NCI-H2227 treated with DMSO at 0.1 percent for 48 hours (cell line): ENCODE data around the gene PPARGC1A.

Experiments
- DNase-seq: peaks from one replicate; lab custom pipeline; 2025; lab: John Stamatoyannopoulos, UW

PPARGC1A gene

GRCh38 chr4:23906839-23907238 lies 17.0 kb upstream of the PPARGC1A start:
- no peak for DNase-seq

- no peak for DNase-seq
Measured at GRCh38 chr4:23904639-23905071, 14.8 kb upstream of the PPARGC1A start.

GRCh38 chr4:23903859-23904438 lies 14.1 kb upstream of the PPARGC1A start:
- no peak for DNase-seq

GRCh38 chr4:23902222-23902804 lies 12.5 kb upstream of the PPARGC1A start:
- DNase-seq = no peak

GRCh38 chr4:23900636-23901035 lies 10.8 kb upstream of the PPARGC1A start:
- no peak for DNase-seq

GRCh38 chr4:23899565-23899964 lies 9.7 kb upstream of the PPARGC1A start:
- DNase-seq = no peak

- no peak for DNase-seq
Measured at GRCh38 chr4:23897564-23898109, 7.8 kb upstream of the PPARGC1A start.

GRCh38 chr4:23894021-23894420 lies 4.2 kb upstream of the PPARGC1A start:
- no peak for DNase-seq

GRCh38 chr4:23891064-23891421 lies 1.2 kb upstream of the PPARGC1A start:
- DNase-seq = no peak

- no peak for DNase-seq
Measured at GRCh38 chr4:23890369-23891063, 669 bp upstream of the PPARGC1A start.

- DNase-seq = no peak
Measured at GRCh38 chr4:23889391-23889790, 456 bp downstream of the PPARGC1A start.

- no peak for DNase-seq
Measured at GRCh38 chr4:23888421-23889319, 1.2 kb downstream of the PPARGC1A start.

- no peak for DNase-seq
Measured at GRCh38 chr4:23887989-23888388, 1.9 kb downstream of the PPARGC1A start.

- DNase-seq = no peak
Measured at GRCh38 chr4:23887173-23887572, 2.7 kb downstream of the PPARGC1A start.

- no peak for DNase-seq
Measured at GRCh38 chr4:23885943-23886590, 3.8 kb downstream of the PPARGC1A start.

- DNase-seq = no peak
Measured at GRCh38 chr4:23884741-23885140, 5.1 kb downstream of the PPARGC1A start.

GRCh38 chr4:23884261-23884660 lies 5.6 kb downstream of the PPARGC1A start:
- no peak for DNase-seq

GRCh38 chr4:23882976-23883531 lies 6.8 kb downstream of the PPARGC1A start:
- DNase-seq = no peak

GRCh38 chr4:23881674-23882337 lies 8.0 kb downstream of the PPARGC1A start:
- no peak for DNase-seq

GRCh38 chr4:23881052-23881501 lies 8.8 kb downstream of the PPARGC1A start:
- DNase-seq = no peak
